HG02981 (cell line): ENCODE results near the gene CDKN2D.
"Not testable (repeated sequence)": the region's sequence is repeated elsewhere in the genome, so short reads cannot be mapped to it uniquely, and the experiment has no call there.

ENCODE experiments used
- ATAC-seq: cut with Tn5 transposase; IDR thresholded peaks from one replicate; pipeline ENCODE4 v1.9.1; 2021; ENCODE audit warnings: mild to moderate bottlenecking, moderate library complexity; ENCODE audit not compliant: unreplicated experiment

CDKN2D gene

GRCh38 chr19:10553087-10553667 is 15.6 kb downstream of the CDKN2D start:
- ATAC-seq, result no peak

- ATAC-seq, result no peak
Observed at GRCh38 chr19:10552510-10553053, 16.2 kb downstream of the CDKN2D start.

DNA sequence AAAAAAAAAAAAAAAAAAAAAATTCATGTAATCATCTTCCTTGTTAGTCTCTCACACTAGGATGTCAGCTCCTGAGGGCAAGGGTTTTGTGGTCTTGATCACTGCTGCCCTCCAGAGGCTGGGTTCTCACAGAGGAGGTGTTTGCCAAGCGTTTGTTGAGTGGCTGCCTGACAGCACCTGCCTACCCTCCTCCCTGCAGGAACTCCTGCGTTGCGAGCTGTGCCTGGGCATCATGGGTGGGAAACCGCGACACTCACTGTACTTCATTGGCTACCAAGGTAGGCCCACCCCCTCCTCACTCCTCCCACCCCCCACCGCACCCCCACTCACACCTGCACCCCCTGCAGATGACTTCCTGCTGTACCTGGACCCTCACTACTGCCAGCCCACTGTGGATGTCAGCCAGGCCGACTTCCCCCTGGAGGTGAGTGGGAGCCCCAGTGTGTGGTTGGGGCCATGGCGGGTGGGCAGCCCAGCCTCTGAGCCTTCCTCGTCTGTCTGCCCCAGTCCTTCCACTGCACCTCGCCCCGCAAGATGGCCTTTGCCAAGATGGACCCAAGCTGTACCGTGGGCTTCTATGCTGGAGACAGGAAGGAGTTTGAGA is 17.0 kb downstream of the CDKN2D start:
- ATAC-seq, result no peak

- ATAC-seq, result not testable (repeated sequence)
Observed at GRCh38 chr19:10551006-10551405, 17.8 kb downstream of the CDKN2D start.

GRCh38 chr19:10550336-10550735 is 18.4 kb downstream of the CDKN2D start:
- ATAC-seq, result no peak

- no peak for ATAC-seq
Observed at GRCh38 chr19:10549733-10550132, 19.0 kb downstream of the CDKN2D start.

DNA sequence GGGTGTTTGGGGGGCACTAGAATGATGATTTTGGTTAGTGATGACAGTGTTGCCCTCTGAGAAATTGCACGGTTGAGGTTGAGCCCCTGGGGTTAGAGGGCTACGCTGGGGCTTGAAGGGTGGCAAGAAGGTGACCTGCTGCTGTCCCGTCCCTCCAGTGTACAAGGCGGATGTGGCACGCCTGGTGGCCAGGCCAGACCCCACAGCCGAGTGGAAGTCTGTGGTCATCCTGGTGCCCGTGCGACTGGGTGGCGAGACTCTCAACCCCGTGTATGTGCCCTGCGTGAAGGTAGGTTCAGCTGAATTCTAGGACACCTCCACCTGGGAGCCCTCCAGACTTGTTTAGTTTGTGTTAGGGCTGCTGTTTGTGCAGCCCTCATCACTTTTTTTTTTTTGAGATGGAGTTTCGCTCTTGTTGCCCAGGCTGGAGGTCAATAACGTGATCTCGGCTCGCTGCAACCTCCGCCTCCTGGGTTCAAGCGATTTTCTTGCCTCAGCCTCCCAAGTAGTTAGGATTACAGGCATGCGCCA is 20.0 kb downstream of the CDKN2D start:
- no peak for ATAC-seq

- ATAC-seq, result no peak
Observed at GRCh38 chr19:10546817-10547216, 22.0 kb downstream of the CDKN2D start.

DNA sequence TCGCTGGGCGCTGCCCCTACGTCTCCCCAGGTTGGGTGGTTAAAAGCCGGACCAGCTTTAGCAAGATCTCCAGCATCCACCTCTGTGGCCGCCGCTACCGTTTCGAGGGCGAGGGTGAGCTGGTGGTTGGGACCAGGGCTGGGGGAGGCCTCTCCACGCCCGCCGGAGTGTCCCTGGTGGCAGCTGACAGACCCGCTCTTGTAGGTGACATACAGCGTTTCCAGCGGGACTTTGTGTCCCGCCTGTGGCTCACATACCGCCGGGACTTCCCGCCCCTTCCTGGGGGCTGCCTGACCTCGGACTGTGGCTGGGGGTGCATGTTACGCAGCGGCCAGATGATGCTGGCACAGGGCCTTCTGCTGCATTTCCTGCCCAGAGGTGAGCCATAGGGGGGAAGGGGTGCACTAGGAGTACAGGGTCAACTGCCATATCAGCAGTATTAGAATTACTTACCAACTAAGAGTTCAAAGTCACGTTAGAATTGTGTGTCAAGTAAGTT is 24.0 kb downstream of the CDKN2D start:
- ATAC-seq, result no peak

DNA sequence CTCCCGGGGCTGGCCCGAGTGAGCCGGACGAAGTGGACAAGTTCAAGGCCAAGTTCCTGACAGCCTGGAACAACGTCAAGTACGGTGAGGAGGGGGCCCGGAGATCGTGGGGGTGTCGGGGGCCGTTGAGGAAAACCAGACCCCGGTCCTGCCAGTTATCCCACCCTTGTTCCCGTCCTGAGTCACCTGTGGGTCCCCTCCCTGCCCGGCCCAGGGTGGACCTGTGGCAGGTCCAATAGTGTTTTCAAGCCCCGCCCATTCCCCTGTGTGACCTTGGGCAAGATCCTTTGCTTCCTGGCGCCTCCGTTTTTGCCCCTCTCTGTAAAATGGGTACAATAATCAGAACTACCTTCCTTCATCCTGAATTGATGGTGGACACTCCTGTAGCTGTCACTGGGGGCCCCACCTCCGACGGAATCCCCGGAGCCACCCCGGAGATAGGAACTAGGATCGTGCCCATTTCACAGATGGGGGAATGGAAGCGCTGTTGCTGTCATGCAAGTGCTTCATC is 24.5 kb downstream of the CDKN2D start:
- peak; percentile 23 for ATAC-seq

DNA sequence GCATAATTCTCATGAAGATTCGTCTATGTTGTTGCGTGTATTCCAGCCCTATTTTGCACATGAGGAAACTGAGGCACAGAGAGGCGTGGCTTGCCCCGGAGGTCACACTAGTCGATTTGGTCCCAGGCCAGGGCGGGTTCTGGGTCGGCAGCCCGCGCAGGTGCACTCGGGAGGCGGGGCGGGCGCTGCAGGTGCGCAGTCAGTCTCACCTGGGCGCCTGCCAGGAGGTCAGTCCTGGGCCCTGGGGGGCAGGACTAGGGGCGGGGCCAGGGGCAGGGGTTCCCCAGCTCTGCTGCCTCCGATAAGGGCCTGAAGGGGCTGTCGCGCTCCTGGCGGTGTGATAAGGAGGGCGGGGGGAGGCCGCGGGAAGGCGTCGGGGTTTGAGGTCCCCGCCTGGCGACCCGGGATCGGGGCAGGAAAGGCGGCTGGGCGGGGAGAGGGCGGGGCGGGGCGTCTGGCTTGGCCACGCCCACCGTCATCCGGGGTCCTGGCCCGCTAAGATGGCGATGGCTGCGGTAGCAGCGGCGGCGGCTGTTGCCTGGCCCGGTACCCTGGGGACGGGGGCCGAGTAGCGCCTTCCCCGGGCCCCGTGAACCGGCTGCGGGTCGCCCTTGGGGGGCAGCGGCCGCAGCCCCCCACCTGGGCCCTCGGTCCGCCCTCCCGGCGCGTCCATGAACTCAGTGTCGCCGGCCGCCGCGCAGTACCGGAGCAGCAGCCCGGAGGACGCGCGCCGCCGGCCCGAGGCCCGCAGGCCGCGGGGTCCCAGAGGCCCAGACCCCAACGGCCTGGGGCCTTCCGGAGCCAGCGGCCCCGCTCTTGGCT is 25.1 kb downstream of the CDKN2D start, which contains the start of gene ATG4D:
TSS of gene ATG4D (plus strand) at position 485 of the 822 bp plus-strand sequence. CDS start at position 672, 187 bp downstream.
- ATAC-seq, result peak; percentile 75

DNA sequence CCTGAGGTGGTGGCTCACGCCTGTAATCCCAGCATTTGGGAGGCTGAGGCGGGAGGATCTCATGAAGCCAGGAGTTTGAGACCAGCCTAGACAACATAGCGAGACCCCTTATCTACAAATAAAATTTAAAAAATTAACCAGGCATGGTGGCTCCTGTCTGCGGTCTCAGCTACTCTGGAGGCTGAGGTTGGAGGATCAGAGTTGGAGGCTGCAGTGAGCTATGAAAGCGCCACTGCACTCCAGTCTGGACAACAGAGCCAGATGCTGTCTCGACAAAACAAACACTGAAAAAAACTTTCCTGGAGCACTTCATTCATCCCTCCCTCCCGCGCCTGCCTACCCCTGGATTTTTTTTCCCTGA is 25.7 kb downstream of the CDKN2D start:
- no peak for ATAC-seq

DNA sequence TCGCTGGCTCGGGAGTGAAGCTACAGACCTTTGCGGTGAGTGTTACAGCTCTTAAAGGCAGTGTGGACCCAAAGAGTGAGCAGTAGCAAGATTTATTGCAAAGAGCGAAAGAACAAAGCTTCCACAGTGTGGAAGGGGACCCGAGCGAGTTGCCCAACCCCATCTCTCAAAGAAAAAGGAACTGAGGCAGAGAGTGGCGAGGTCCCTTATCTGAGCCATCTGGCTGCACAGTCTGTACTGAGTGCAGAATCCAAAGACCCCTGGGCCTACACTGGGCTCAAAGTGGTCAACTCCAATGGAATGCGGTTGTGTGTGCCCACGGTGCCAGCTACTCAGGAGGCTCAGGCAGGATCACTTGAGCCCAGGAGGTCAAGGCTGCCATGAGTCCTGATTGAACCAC is 29.8 kb downstream of the CDKN2D start:
- not testable (repeated sequence) for ATAC-seq

DNA sequence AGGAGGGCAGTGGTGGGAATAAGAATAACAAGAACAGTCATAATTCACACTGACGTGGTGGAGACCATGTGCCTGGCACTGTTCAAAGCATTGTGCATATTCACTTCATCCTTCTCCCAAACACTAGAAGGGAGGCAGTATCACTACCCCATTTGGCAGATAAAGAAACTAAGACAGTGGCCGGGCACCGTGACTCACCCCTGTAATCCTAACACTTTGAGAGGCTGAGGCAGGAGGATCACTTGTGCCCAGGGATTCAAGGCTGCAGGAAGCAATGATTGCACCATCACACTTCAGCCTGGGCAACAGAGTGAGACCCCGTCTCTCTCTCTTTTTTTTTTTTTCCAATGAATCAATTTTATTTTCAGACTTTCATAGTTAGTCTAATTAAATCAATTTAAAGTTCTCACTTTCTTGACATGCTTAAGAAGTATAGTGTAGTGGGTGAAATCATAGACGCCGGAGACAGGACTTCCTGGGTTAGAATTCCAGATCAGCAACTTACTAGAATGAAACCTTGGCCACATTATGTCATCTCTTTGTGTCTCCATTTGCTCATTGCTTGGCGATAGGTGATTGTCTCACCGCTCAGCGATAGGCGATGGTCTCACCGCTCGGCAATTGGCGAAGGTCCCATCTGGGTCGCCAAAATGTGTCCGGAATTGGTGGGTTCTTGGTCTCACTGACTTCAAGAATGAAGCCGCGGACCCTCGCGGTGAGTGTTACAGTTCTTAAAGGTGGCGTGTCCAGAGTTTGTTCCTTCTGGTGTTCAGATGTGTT is 30.4 kb downstream of the CDKN2D start:
- ATAC-seq, result no peak

GRCh38 chr19:10537668-10538067 is 31.1 kb downstream of the CDKN2D start:
- no peak for ATAC-seq

DNA sequence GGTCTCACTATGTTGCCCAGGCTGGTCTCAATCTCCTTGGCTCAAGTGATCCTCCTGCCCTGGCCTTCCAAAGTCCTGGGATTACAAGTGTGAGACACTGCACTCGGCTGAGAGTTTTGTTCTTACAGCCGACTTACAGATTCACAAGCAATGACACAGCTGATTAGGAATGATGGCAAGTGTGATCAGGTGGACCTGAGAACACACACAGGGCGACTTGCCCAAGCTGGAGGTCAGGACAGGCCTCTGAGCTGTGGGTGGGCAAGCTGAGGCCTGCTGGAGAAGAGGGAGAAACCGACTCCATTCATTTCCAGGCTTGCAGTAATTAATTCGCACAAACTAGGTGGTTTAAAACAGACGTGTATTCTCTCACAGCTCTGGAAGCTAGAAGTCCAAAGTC is 33.2 kb downstream of the CDKN2D start:
- ATAC-seq, result no peak

DNA sequence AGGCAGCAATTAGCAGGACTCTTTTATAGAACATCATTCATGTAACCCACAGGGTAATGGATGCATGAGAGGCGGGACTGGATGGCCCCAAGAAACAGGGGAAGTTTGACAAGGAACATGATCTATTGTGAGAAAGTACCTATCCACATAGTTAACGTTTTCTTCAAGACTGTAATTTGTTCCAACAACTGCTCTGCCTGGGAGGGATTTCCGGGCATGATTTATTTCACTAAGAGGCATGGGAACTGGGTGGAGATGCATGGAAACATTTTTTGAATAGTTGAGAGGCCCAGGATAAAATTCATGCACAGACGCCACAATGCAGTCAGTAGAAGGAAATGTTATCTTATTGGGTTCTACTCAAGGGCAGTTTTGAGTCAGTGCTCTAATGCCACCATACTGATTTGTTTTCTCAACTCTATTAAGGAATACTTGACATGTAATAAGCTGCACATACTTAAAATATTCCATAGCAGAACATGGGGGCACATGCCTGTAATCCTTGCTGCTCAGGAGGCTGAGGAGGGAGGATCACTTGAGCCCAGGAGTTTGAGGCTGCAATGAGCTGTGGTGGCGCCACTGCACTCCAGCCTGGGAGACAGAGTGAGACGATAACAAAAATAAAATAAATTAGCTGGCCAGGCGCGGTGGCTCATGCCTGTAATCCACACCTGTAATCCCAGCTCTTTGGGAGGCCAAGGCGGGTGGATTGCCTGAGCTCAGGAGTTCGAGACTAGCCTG is 35.0 kb downstream of the CDKN2D start:
- no peak for ATAC-seq

- ATAC-seq, result no peak
Observed at GRCh38 chr19:10532457-10532856, 36.3 kb downstream of the CDKN2D start.

DNA sequence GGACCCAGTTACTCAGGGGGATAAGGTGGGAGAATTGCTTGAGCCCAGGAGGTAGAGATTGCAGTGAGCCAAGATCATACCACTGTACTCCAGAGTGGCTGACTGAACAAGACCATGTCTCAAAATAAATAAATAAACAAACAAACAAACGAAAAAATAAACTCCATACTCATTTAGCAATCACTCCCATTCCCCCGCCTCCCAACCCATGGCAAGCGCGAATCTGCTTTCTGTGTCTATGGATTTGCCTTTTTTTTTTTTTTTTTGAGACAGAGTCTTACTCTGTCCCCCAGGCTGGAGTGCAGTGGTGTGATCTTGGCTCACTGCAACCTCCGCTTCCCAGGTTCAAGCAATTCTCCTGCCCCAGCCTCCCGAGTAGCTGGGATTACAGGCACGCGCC is 41.9 kb downstream of the CDKN2D start:
- not testable (repeated sequence) for ATAC-seq

GRCh38 chr19:10525636-10526035 is 43.1 kb downstream of the CDKN2D start:
- ATAC-seq, result no peak
